AG10803 (cell line): ENCODE measurements around the gene SEL1L2.

Experiments
- DNase-seq: peaks from one replicate; pipeline ENCODE4 v3.0.0; 2010; ENCODE audit warnings: low read depth
- H3K4me3 ChIP-seq: 2 replicates; pipeline ENCODE4 v1.5.1; 2011; ENCODE audit warnings: mild to moderate bottlenecking, low read length, control low read depth
- TF ChIP-seq, protein P1 (sequence below): conservative IDR thresholded peaks from 2 replicates; pipeline ENCODE4 v1.5.1; 2011; ENCODE audit warnings: mild to moderate bottlenecking, low read length, control low read depth, inconsistent platforms

SEL1L2 gene, protein sequence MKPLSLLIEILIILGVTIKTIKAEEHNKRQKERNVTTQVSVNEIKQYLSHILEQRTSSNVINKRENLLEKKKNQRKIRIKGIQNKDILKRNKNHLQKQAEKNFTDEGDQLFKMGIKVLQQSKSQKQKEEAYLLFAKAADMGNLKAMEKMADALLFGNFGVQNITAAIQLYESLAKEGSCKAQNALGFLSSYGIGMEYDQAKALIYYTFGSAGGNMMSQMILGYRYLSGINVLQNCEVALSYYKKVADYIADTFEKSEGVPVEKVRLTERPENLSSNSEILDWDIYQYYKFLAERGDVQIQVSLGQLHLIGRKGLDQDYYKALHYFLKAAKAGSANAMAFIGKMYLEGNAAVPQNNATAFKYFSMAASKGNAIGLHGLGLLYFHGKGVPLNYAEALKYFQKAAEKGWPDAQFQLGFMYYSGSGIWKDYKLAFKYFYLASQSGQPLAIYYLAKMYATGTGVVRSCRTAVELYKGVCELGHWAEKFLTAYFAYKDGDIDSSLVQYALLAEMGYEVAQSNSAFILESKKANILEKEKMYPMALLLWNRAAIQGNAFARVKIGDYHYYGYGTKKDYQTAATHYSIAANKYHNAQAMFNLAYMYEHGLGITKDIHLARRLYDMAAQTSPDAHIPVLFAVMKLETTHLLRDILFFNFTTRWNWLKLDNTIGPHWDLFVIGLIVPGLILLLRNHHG

DNA sequence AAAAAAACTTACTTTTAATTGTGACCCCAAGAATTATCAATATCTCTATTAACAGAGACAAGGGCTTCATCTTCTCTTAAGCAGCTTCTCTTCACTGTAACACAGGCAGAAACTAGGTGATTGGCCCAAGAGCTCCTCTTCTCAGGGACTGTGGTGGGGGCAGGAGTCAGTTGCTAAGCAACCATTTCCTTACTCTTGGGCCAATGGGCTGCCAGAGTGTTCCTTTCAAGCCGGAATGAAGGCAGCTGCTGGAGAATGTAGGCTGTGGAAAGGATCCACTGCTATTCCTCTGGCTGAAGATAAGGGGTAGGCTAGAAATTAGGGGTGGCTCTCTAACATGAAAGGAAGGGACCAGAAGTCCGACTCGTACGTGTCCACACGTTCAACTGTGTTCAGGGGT is at the start of gene SEL1L2:
TSS of gene SEL1L2 (minus strand) at position 150 of the 400 bp plus-strand sequence. CDS start at position 70, 80 bp downstream.
- TF ChIP-seq, protein P1, sequence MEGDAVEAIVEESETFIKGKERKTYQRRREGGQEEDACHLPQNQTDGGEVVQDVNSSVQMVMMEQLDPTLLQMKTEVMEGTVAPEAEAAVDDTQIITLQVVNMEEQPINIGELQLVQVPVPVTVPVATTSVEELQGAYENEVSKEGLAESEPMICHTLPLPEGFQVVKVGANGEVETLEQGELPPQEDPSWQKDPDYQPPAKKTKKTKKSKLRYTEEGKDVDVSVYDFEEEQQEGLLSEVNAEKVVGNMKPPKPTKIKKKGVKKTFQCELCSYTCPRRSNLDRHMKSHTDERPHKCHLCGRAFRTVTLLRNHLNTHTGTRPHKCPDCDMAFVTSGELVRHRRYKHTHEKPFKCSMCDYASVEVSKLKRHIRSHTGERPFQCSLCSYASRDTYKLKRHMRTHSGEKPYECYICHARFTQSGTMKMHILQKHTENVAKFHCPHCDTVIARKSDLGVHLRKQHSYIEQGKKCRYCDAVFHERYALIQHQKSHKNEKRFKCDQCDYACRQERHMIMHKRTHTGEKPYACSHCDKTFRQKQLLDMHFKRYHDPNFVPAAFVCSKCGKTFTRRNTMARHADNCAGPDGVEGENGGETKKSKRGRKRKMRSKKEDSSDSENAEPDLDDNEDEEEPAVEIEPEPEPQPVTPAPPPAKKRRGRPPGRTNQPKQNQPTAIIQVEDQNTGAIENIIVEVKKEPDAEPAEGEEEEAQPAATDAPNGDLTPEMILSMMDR: no peak
- DNase-seq: no peak
- no peak within 1 kb of the TSS for H3K4me3 ChIP-seq

DNA sequence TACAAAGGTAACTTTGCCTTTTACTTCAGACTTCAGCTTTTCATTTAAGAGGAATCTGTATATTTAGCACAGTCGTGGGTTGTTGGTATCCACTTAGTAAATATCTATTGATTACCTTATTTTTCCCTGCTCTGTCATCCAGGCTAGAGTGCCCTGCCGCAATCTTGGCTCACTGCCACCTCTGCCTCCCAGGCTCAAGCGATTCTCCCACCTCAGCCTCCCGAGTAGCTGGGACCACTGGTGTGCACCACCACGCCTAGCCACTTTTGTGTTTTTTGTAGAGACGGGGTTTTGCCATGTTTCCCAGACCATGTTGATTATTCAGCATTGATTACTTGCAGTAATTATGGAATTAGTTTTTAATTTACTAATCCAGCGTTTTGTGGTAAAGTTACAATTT is 46.2 kb upstream of the SEL1L2 start:
- TF ChIP-seq, protein P1: no peak
- H3K4me3 ChIP-seq: no peak overlapping the region
- no peak for DNase-seq

DNA sequence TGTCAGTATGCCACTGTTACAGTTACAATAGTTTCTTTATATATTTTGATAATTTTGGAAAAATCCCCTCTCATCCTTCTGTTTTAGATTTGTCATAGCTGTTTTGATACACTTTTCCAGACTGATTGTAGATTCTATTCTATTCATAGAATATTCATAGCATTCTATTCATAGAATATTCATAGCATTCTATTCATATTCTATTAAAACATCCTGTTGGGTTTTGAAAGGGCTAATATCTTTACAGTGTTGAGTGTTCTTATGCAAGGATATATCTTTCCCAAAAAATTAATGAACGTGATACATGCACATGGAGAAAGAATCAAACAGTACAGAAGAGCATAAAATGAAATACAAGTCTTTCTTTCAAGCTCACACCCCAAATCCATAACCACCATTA is 42.9 kb upstream of the SEL1L2 start:
- no peak overlapping the region for H3K4me3 ChIP-seq
- TF ChIP-seq, protein P1: no peak
- no peak for DNase-seq

DNA sequence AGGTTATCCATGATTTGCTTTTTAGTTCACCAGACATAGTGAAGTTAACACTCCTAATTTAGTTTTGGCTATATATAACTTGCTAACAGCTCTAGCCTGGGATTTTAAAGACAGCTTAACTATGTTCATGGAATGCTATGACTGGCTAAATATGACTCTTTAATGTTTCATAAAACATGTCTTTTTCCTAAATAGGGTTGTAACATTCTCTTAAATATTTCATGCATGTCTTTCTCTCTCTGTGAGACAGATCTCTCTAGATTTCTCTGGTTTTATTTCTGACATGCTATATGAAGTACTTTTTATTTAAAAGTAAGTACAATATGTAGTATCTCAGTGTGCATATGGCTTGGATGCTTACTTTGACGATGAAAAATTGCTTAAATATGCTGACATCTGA is 40.6 kb upstream of the SEL1L2 start:
- H3K4me3 ChIP-seq: no peak overlapping the region
- TF ChIP-seq, protein P1: no peak
- DNase-seq: no peak

DNA sequence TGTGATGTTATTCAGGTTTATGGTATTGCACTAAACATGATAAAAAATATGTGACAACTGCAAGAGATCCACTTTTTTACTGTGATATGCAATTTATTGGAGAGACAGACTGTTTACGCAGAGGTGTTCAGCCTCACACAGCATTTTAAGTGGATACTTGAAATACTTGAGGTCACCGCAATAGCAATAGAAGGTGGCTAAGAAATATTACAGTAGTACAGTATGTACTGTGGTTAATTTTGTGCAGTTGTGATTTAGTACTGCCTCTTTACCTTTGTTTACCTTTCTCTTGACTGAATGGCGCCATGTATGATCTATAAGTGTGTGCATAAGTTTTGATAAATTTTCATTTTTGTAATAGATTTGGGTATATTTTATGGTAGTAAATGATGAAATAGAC is 22.3 kb upstream of the SEL1L2 start:
- TF ChIP-seq, protein P1: no peak
- H3K4me3 ChIP-seq: no peak overlapping the region
- no peak for DNase-seq

DNA sequence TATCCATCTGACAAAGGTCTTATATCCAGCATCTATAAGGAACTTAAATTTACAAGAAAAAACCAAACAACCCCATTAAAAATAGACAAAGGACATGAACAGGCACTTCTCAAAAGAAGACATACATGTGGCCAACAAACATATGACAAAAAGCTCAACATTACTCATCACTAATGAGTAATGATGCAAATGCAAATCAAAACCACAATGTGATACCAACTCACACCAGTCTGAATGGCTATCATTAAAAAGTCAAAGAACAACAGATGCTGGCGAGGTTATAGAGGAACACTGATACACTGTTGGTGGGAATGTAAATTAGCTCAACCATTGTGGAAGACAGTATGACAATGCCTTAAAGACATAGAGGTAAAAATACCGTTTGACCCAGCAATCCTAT is 18.8 kb upstream of the SEL1L2 start:
- H3K4me3 ChIP-seq: no peak overlapping the region
- no peak for DNase-seq
- TF ChIP-seq, protein P1: no peak

DNA sequence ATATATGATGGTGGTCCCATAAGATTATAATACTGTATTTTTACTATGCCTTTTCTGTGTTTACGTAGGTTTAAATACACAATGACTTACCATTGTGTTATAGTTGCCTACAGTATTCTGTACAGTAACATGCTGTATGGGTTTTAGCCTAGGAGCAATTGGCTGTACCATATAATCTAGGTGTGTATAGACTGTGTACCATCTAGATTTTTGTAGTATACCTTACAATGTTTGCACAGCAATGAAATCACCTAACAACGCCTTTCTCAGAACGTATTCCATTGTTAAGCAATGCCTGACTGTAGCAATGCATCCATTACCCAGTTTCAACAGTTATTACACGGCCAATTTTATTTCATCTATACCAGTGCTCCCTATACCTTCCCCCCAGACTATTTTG is 15.6 kb upstream of the SEL1L2 start:
- TF ChIP-seq, protein P1: no peak
- no peak overlapping the region for H3K4me3 ChIP-seq
- no peak for DNase-seq
